Activated CD4-positive, alpha-beta T cell treated with anti-CD3 and anti-CD28 coated beads for 36 hours (primary cell): Measurements from ENCODE around the gene HEXIM2. TPM values are rescaled to one million over a fixed set of nuclear protein-coding genes. Genes with fewer than 3 reads are reported as not detected.
"Not testable (repeated sequence)": the region's sequence is repeated elsewhere in the genome, so short reads cannot be mapped to it uniquely, and the experiment has no call there.

Experiments used
- ATAC-seq: fragments of 200-7000 bp; cut with Tn5 transposase; one replicate; pipeline ENCODE4 v1.10.0; 2021; ENCODE audit warnings: mild to moderate bottlenecking, moderate library complexity
- CTCF ChIA-PET: fragments of 350-600 bp; sonication (Branson Sonifier 250); formaldehyde crosslinking; loops from one replicate; lab custom pipeline; 2021; ENCODE audit warnings: antibody characterized with exemption; lab: Charles Lee
- POLR2A ChIA-PET: fragments of 350-600 bp; sonication (Branson Sonifier 250); formaldehyde crosslinking; loops from one replicate; lab custom pipeline; 2021; ENCODE audit warnings: antibody characterized with exemption, inconsistent platforms; lab: Charles Lee
- DNase-seq: peaks from one replicate; pipeline ENCODE4 v3.0.0-alpha.2; 2020
- H3K27ac Mint-ChIP-seq: one replicate; pipeline ENCODE4 v1.8.0; 2021; ENCODE audit warnings: mixed read lengths
- H3K27me3 Mint-ChIP-seq: one replicate; pipeline ENCODE4 v1.8.0; 2021; ENCODE audit warnings: mixed read lengths
- H3K36me3 Mint-ChIP-seq: one replicate; pipeline ENCODE4 v1.8.0; 2021; ENCODE audit warnings: low read depth, mixed read lengths
- H3K4me1 Mint-ChIP-seq: one replicate; pipeline ENCODE4 v1.8.0; 2021; ENCODE audit warnings: mixed read lengths
- H3K4me3 Mint-ChIP-seq: one replicate; pipeline ENCODE4 v1.8.0; 2021; ENCODE audit warnings: mild to moderate bottlenecking, moderate library complexity, mixed read lengths
- H3K9me3 Mint-ChIP-seq: one replicate; pipeline ENCODE4 v1.8.0; 2021; ENCODE audit warnings: low read depth, mixed read lengths
- intact Hi-C, 2 experiments: fragments of 100-400 bp; cut with DNase I in 1 of 2; cut with micrococcal nuclease in 1 of 2; formaldehyde crosslinking; loops; one replicate each; pipeline versions ENCODE4 v1.14.2 to v1.15.1; 2022 to 2024; cut with DNase I, micrococcal nuclease
- microRNA-seq: library from miRNA; unstranded; fragments of <30 nt; microRNA quantifications from one replicate; pipeline ENCODE4 v1.2.0, GENCODE V29; 2021; ENCODE audit warnings: borderline replicate concordance
- total RNA-seq, 2 experiments: library from RNA; stranded (reverse); gene quantifications; one replicate each; pipeline ENCODE4 v1.2.3, GENCODE V29; 2021

The HEXIM2 gene
- total RNA-seq, 2 experiments from 2014 or later, result 3.9 to 4.6 TPM

- H3K4me1 Mint-ChIP-seq, result peaks cover 2% of the 10 kb centered on the region
- no peak overlapping the region for H3K4me3 Mint-ChIP-seq
- H3K9me3 Mint-ChIP-seq, result peaks cover 2% of the 10 kb centered on the region
- no peaks in the 10 kb centered on the region for H3K36me3 Mint-ChIP-seq
- ATAC-seq (no peak), DNase-seq (no peak)
- H3K27me3 Mint-ChIP-seq, result no peaks in the 10 kb centered on the region
- intact Hi-C loops, result loop anchor here (5.0 to 10.0 kb wide), 3 partner anchors 33 to 421 kb away; partner anchors contain the start of gene HEXIM2 (in 1 of the 2)
- ChIA-PET POLR2A (interaction anchor here (0.6 to 1.0 kb wide), 2 partner anchors 11 to 1053 kb away, joined by 3 to 5 read pairs; no protein-coding TSS in a partner anchor), CTCF (interaction anchor here (0.6 to 10.7 kb wide), 3 partner anchors 43 to 61 kb away, joined by 4 to 201 read pairs (median 6); partner anchors contain the start of genes ACBD4 and PLCD3)
- no peak overlapping the region for H3K27ac Mint-ChIP-seq
Observed at GRCh38 chr17:45195424-45195823, 33.7 kb downstream of the HEXIM2 start.

DNA sequence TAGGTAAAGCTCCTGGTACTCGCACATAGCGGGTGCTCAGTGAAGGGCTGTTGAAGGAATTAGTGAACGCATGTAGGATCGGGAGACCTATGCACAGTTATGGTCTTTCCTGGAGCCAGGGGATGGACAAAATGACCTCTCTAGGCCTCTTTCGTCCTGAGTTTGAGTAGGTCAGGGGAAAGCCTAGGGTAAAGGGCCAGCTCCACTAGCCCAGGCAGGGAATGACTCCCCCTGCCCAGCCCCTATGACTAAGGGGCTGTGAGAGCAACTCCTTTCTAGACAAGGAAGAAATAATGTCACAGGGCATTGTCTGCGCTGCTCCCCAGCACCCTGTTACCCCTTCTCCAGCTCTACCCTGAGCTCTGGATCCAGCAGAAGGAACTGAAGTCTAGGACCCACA, 35.4 kb downstream of the HEXIM2 start:
- H3K27ac Mint-ChIP-seq, result no peak overlapping the region
- ATAC-seq (no peak), DNase-seq (no peak)
- ChIA-PET CTCF (interaction anchor here (0.6 to 10.7 kb wide), 37 partner anchors 9 to 193 kb away, joined by 3 to 201 read pairs (median 5); partner anchors contain the start of genes ACBD4, HEXIM1, HEXIM2 and PLCD3), POLR2A (interaction anchor here (1.3 kb wide), 3 partner anchors 45 to 62 kb away, joined by 8 to 25 read pairs (median 9); partner anchors contain the start of genes ACBD4 and HEXIM1)
- H3K9me3 Mint-ChIP-seq, result peaks cover 2% of the 10 kb centered on the region
- H3K27me3 Mint-ChIP-seq, result no peaks in the 10 kb centered on the region
- H3K4me1 Mint-ChIP-seq, result peaks cover 2% of the 10 kb centered on the region
- H3K4me3 Mint-ChIP-seq, result no peak overlapping the region
- intact Hi-C loops, result loop anchor here (1.0 to 10.0 kb wide), 6 partner anchors 24 to 422 kb away; partner anchors contain the start of genes ACBD4 (in 2 of the 2) and HEXIM2 (in 1 of the 2)
- H3K36me3 Mint-ChIP-seq, result no peaks in the 10 kb centered on the region

DNA sequence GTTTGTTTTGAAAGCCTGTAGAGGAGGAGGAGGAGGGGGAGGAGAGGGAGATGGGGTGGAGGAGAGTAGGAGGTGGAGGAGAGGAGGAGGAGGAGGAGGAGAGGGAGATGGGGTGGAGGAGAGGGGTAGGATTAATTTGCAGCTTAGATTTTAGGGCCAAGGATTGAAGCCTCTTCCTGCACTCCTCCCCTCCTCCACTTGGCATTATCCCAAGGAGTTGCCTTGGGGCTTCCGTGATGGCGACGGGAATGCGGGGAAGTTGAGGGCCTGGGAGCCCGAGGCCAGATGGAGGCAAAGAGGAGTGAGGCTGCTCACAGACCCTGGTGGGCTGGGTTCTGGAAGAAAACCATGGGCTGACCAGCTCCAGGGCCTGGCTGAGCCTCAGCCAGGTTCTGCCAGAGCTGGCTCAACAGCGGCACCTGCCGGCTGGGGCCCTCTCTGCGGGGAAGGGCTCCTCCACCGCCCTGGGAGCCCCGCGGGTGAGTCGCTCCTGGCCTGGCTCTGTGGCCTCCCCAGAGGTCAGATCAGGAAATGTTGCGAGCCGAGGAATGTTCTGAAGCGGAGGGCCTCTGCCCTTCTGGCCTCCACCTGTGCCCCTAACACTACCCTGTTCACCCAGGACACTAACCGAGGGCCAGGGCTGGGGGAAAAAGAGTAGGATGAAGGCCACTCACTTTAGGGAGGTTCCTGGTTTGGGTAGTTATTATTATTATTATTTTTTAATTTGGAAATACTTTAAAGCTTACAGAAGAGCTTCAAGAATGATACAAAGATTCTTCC, 36.1 kb downstream of the HEXIM2 start:
- Mint-ChIP-seq H3K4me1 (peaks cover 2% of the 10 kb centered on the region), H3K4me3 (no peak overlapping the region), H3K9me3 (peaks cover 2% of the 10 kb centered on the region), H3K27ac (no peak overlapping the region), H3K36me3 (no peaks in the 10 kb centered on the region), H3K27me3 (no peaks in the 10 kb centered on the region)
- CTCF ChIA-PET, result interaction anchor here (0.6 to 10.7 kb wide), 41 partner anchors 9 to 195 kb away, joined by 3 to 201 read pairs (median 4); partner anchors contain the start of genes ACBD4, HEXIM1, HEXIM2 and PLCD3
- POLR2A ChIA-PET, result interaction anchor here (1.3 kb wide), 3 partner anchors 46 to 62 kb away, joined by 8 to 25 read pairs (median 9); partner anchors contain the start of genes ACBD4 and HEXIM1
- DNase-seq, result peak; percentile 95
- intact Hi-C loops, result loop anchor here (1.0 to 10.0 kb wide), 6 partner anchors 25 to 423 kb away; partner anchors contain the start of genes ACBD4 (in 2 of the 2) and HEXIM2 (in 1 of the 2)
- peak; percentile 100 for ATAC-seq

GRCh38 chr17:45200701-45201100, 39.0 kb downstream of the HEXIM2 start:
- ChIA-PET POLR2A (no interaction called here), CTCF (interaction anchor here (10.7 kb wide), 1 partner anchor 66 kb away, joined by 201 read pairs; the partner anchor contains the start of genes ACBD4 and PLCD3)
- intact Hi-C loops, result loop anchor here in 1 of 2 experiments (5.0 kb wide), 1 partner anchor 37 kb away; no protein-coding TSS in a partner anchor
- Mint-ChIP-seq H3K27ac (no peak overlapping the region), H3K4me1 (peaks cover 2% of the 10 kb centered on the region), H3K36me3 (no peaks in the 10 kb centered on the region), H3K4me3 (no peak overlapping the region), H3K9me3 (no peaks in the 10 kb centered on the region), H3K27me3 (no peaks in the 10 kb centered on the region)
- no peak for ATAC-seq
- DNase-seq, result no peak

- H3K27me3 Mint-ChIP-seq, result no peaks in the 10 kb centered on the region
Observed at GRCh38 chr17:45201457-45201856, 39.8 kb downstream of the HEXIM2 start.

GRCh38 chr17:45201880-45202279, 40.2 kb downstream of the HEXIM2 start:
- not testable (repeated sequence) for H3K27ac Mint-ChIP-seq, H3K9me3 Mint-ChIP-seq, DNase-seq, H3K36me3 Mint-ChIP-seq, H3K4me3 Mint-ChIP-seq, H3K4me1 Mint-ChIP-seq, ATAC-seq, H3K27me3 Mint-ChIP-seq
- POLR2A ChIA-PET, result interaction anchor here (0.6 kb wide), 1 partner anchor 104 kb away, joined by 5 read pairs; no protein-coding TSS in a partner anchor
- CTCF ChIA-PET, result interaction anchor here (0.8 to 10.7 kb wide), 4 partner anchors 33 to 281 kb away, joined by 4 to 201 read pairs (median 4); partner anchors contain the start of genes ACBD4 and PLCD3
- intact Hi-C loops, result loop anchor here in 1 of 2 experiments (5.0 kb wide), 1 partner anchor 35 kb away; no protein-coding TSS in a partner anchor

More at GRCh38 chr17:45201457-45201856, 39.8 kb downstream of the HEXIM2 start:
- no peak for ATAC-seq
- H3K4me1 Mint-ChIP-seq, result peaks cover 2% of the 10 kb centered on the region
- H3K27ac Mint-ChIP-seq, result no peak overlapping the region
- POLR2A ChIA-PET, result interaction anchor here (0.6 kb wide), 1 partner anchor 51 kb away, joined by 4 read pairs; no protein-coding TSS in a partner anchor
- H3K36me3 Mint-ChIP-seq, result no peaks in the 10 kb centered on the region
- intact Hi-C loops, result loop anchor here in 1 of 2 experiments (5.0 kb wide), 1 partner anchor 36 kb away; no protein-coding TSS in a partner anchor
- CTCF ChIA-PET, result interaction anchor here (0.8 to 10.7 kb wide), 4 partner anchors 34 to 280 kb away, joined by 4 to 201 read pairs (median 4); partner anchors contain the start of genes ACBD4 and PLCD3
- no peak for DNase-seq
- H3K9me3 Mint-ChIP-seq, result no peaks in the 10 kb centered on the region
- no peak overlapping the region for H3K4me3 Mint-ChIP-seq

DNA sequence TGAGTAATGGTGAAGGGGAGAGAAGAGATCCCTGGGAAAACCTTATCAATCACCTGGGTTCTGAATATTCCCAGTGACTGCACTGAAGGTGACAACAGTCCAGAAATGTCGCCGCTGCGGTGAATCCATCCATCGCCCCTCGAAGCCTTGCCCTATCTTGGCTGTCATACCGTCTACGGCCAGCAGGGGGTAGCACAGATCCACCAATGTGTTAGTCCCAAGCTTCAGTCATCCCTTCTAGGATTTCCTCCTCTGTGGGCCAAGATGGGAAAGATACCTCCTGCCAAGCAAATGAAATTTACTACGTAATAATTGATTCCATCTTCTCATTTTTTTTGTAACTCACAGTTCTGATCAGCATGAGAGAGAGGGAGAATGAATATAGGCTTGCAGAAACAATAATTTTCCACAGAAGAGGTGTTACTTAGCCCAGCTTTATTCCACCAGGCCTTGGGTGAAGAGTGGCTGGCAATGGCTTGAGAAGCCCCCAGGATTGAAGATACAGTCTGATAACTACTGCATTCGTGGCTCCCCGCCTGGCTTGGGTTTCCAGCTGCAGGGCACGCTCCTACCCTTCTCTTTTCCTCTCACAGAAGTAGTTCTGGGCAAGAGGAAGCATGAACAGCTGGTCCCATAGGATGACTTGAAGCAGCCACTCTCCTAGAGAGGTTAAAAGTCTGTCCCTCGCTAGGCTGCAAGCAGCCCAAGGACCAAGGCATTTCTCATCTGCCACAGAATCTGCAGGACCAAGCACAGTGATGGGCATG, 57.4 kb downstream of the HEXIM2 start:
- CTCF ChIA-PET, result interaction anchor here (0.5 to 9.3 kb wide), 52 partner anchors 11 to 790 kb away, joined by 3 to 334 read pairs (median 4); partner anchors contain the start of gene ACBD4
- Mint-ChIP-seq H3K27ac (peak overlapping the region; percentile 79), H3K9me3 (no peaks in the 10 kb centered on the region), H3K27me3 (no peaks in the 10 kb centered on the region), H3K4me1 (peaks cover 33% of the 10 kb centered on the region), H3K4me3 (peak overlapping the region; percentile 78), H3K36me3 (peaks cover 69% of the 10 kb centered on the region)
- POLR2A ChIA-PET, result interaction anchor here (1.0 to 1.8 kb wide), 4 partner anchors 11 to 98 kb away, joined by 3 to 6 read pairs (median 5); partner anchors contain the start of gene MAP3K14
- ATAC-seq, result no peak
- intact Hi-C loops, result loop anchor here (1.0 to 2.0 kb wide), 5 partner anchors 16 to 366 kb away; partner anchors contain the start of gene SPATA32 (in 2 of the 2)
- DNase-seq, result peak; percentile 92

Small RNA genes within 50 kb of the gene (microRNA-seq; reads per million reads assigned to microRNA genes)
- not detected for gene MIR6784

Other genes starting within 250 kb of the HEXIM2 start
- gene GFAP, start 246.4 kb upstream of the HEXIM2 start, total RNA-seq, result not detected
- gene KIF18B, start 214.1 kb upstream of the HEXIM2 start, total RNA-seq, result 10 to 100 TPM; 38.9 to 48.7 TPM
- under 1 TPM; 0.37 to 0.83 TPM for gene C1QL1, start 193.6 kb upstream of the HEXIM2 start, total RNA-seq
- gene DCAKD, start 110.2 kb upstream of the HEXIM2 start, total RNA-seq, result 10 to 100 TPM; 34.8 to 36.2 TPM
- gene NMT1, start 100.6 kb upstream of the HEXIM2 start, total RNA-seq, result 100 to 1,000 TPM; 170 to 175 TPM
- gene PLCD3, start 29.4 kb upstream of the HEXIM2 start, total RNA-seq, result 1 to 10 TPM; 2.9 to 3.4 TPM
- 10 to 100 TPM; 12.7 to 13.4 TPM for gene ACBD4, start 26.2 kb upstream of the HEXIM2 start, total RNA-seq
- 10 to 100 TPM; 27.1 to 27.3 TPM for gene HEXIM1, start 13.4 kb upstream of the HEXIM2 start, total RNA-seq
- 100 to 1,000 TPM; 268 to 295 TPM for gene FMNL1, start 60.0 kb downstream of the HEXIM2 start, total RNA-seq
- gene SPATA32, start 100.2 kb downstream of the HEXIM2 start, total RNA-seq, result under 1 TPM; 0.21 to 0.25 TPM
- gene MAP3K14, start 155.1 kb downstream of the HEXIM2 start, total RNA-seq, result 10 to 100 TPM; 50.3 to 52.5 TPM